Mesothelial cell of epicardium (in vitro differentiated cells): ENCODE results near the gene CACNA2D1. TPM values are rescaled to one million over a fixed set of nuclear protein-coding genes. Genes with fewer than 3 reads are reported as not detected.

Experiments
- DNase-seq, 2 experiments: peaks; one replicate each; pipeline ENCODE4 v3.0.0; 2021; ENCODE audit warnings: low spot score in 2 of 2; ENCODE audit not compliant: unreplicated experiment in 2 of 2
- H3K27ac Mint-ChIP-seq: 2 replicates; pipeline ENCODE4 v1.8.0; 2021; ENCODE audit warnings: mixed read lengths
- H3K27me3 Mint-ChIP-seq: 2 replicates; pipeline ENCODE4 v1.8.0; 2021; ENCODE audit warnings: low read depth, mixed read lengths
- H3K36me3 Mint-ChIP-seq: 2 replicates; pipeline ENCODE4 v1.8.0; 2021; ENCODE audit warnings: mixed read lengths
- H3K4me1 Mint-ChIP-seq: 2 replicates; pipeline ENCODE4 v1.8.0; 2021; ENCODE audit warnings: mixed read lengths
- H3K4me3 Mint-ChIP-seq: 2 replicates; pipeline ENCODE4 v1.8.0; 2021; ENCODE audit warnings: mild to moderate bottlenecking, moderate library complexity, mixed read lengths
- H3K9me3 Mint-ChIP-seq: 2 replicates; pipeline ENCODE4 v1.8.0; 2021; ENCODE audit warnings: mixed read lengths
- total RNA-seq: library from RNA; stranded (reverse); gene quantifications from 3 replicates; pipeline ENCODE4 v1.2.1, GENCODE V29; 2021
- TF ChIP-seq, protein P1 (sequence below): fragments of 200-600 bp; sonication (generic); IDR thresholded peaks from one replicate; pipeline ENCODE4 v1.5.0; 2021; ENCODE audit warnings: antibody characterized with exemption; ENCODE audit not compliant: unreplicated experiment

CACNA2D1 gene
- total RNA-seq, 1 donor from 2014 or later: 14.7 TPM

DNA sequence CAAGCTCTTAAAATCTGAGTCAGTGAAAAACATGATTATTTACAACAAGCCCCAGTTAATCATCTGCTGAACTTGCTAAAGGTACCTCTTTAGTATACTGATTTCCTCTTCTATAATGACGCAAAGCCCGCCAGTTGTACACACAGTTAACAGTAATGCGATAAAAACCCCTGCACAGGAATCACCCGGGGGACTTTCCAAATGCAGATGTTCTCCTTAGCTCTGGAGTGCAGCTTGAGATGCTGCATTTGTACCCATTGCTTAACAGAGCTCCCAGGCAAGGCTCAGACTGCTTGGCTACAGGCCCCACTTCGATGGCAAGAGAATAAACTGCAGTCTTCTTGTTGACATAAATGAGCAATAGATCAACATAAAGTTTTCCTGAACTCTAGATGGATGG lies 394.1 kb downstream of the CACNA2D1 start:
- H3K4me3 Mint-ChIP-seq: no peak overlapping the region
- TF ChIP-seq, protein P1, sequence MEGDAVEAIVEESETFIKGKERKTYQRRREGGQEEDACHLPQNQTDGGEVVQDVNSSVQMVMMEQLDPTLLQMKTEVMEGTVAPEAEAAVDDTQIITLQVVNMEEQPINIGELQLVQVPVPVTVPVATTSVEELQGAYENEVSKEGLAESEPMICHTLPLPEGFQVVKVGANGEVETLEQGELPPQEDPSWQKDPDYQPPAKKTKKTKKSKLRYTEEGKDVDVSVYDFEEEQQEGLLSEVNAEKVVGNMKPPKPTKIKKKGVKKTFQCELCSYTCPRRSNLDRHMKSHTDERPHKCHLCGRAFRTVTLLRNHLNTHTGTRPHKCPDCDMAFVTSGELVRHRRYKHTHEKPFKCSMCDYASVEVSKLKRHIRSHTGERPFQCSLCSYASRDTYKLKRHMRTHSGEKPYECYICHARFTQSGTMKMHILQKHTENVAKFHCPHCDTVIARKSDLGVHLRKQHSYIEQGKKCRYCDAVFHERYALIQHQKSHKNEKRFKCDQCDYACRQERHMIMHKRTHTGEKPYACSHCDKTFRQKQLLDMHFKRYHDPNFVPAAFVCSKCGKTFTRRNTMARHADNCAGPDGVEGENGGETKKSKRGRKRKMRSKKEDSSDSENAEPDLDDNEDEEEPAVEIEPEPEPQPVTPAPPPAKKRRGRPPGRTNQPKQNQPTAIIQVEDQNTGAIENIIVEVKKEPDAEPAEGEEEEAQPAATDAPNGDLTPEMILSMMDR: no peak
- peaks cover 16% of the 10 kb centered on the region for H3K4me1 Mint-ChIP-seq
- H3K27me3 Mint-ChIP-seq: no peaks in the 10 kb centered on the region
- H3K27ac Mint-ChIP-seq: no peak overlapping the region
- H3K9me3 Mint-ChIP-seq: no peaks in the 10 kb centered on the region
- no peak for DNase-seq
- H3K36me3 Mint-ChIP-seq: no peaks in the 10 kb centered on the region

DNA sequence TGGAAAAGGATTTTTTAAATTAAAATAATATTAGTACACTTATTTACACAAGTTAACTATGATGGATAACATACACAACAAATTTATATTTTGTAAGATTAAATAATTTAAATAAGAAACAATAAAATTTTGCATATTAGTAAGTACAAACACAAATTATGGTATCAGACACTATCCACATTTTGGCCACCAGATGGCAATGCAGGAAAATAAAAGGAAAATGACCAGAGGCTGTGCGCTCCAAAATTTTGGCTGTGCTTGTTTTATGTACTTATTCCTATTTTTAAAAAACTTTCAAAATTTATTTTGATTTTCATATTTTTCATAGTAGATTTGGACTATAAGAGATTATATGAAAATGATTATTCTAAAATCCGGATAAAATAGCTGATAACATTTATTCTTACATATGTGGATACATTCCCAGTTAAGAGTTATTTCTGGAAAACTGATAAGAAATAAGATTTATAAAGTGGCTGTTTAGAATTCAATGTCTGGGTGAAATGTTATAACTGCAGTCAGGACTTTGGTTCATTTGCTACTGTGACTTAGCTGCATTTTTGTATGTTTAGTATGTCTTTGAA lies 399.0 kb downstream of the CACNA2D1 start:
- peaks cover 5% of the 10 kb centered on the region for H3K4me1 Mint-ChIP-seq
- H3K4me3 Mint-ChIP-seq: no peak overlapping the region
- H3K9me3 Mint-ChIP-seq: no peaks in the 10 kb centered on the region
- H3K27me3 Mint-ChIP-seq: no peaks in the 10 kb centered on the region
- no peak overlapping the region for H3K27ac Mint-ChIP-seq
- TF ChIP-seq, protein P1: peak; percentile 90
- no peaks in the 10 kb centered on the region for H3K36me3 Mint-ChIP-seq
- DNase-seq: peak in 1 of 2 experiments; percentile 41

DNA sequence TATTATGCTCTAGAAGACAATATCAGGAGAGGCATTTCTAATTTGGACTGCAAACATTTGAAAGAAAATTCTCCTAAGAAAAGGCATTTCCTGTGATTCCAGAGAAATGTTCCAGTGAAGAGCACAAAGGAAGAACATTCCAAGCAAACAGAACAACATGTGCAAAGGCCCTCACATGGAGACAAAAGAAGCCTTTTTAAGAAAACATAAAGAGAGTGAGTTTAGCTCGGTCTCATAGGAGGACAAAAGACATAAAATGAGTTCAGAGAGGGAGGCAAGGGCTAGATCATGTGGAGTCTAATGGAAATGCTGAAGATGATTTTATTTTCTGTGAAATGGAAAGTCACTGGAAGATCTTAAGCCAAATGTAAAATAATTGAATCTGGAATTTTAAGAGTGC lies 404.0 kb downstream of the CACNA2D1 start:
- peaks cover 15% of the 10 kb centered on the region for H3K4me1 Mint-ChIP-seq
- H3K4me3 Mint-ChIP-seq: no peak overlapping the region

DNA sequence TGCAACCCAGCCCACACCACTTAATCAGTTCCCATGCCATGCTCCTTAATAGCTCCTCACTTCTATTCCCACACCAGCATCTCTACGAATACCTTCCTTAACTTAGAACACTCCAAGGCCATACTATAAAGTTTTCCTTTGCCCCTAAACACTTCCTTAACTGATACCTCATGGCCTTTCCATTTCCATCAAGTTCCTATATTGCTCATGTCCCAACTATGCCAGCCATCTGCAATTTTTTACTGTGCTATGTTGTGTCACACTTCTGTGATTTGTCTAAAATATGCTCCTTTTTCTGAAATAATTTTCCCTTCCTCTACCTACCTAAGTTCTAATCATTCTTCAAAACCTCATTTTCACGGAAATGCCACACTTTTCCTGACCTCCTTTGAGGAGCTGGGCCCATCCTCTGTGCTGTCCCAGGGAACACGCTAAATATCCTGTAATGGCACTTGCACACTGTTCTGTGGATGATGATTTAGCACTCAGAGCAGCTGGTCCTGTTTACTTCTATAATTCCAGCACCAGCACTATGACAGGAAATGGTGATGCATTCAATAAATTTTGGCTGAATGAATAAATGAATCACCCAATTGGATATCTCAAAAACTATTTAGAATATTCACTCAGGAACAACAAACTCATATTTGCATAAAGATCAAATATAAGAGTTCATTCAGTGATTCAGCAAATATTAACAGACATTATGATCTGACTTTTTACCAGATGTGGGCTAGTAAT lies 407.3 kb downstream of the CACNA2D1 start:
- Mint-ChIP-seq H3K27me3 (no peaks in the 10 kb centered on the region), H3K4me3 (no peak overlapping the region), H3K36me3 (no peaks in the 10 kb centered on the region), H3K9me3 (no peaks in the 10 kb centered on the region), H3K4me1 (peaks cover 21% of the 10 kb centered on the region), H3K27ac (no peak overlapping the region)
- TF ChIP-seq, protein P1: no peak
- no peak for DNase-seq

More for the DNA sequence above, 404.0 kb downstream of the CACNA2D1 start:
- no peak for DNase-seq
- H3K27me3 Mint-ChIP-seq: no peaks in the 10 kb centered on the region
- H3K27ac Mint-ChIP-seq: no peak overlapping the region
- TF ChIP-seq, protein P1: no peak
- H3K36me3 Mint-ChIP-seq: no peaks in the 10 kb centered on the region
- no peaks in the 10 kb centered on the region for H3K9me3 Mint-ChIP-seq

DNA sequence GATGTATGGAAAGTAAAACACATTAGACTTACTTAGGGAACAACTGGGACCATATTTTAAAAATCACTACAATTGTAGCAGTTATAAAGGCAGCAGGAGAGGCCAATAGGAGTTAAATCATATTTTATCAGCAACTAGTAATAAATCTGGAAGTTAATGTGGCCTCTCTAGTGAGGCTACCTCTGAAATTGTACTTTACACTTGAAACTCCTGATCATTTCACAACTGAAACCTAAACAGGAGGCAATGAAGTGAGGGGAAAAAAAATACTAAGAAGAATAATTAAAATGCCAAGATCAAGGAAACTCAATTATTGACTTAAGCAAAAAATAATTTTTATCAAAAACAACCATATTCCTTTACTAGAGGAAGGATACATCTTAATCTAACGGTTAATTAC lies 408.1 kb downstream of the CACNA2D1 start:
- Mint-ChIP-seq H3K36me3 (no peaks in the 10 kb centered on the region), H3K27me3 (no peaks in the 10 kb centered on the region), H3K27ac (no peak overlapping the region), H3K4me3 (no peak overlapping the region), H3K4me1 (peaks cover 21% of the 10 kb centered on the region), H3K9me3 (no peaks in the 10 kb centered on the region)
- no peak for DNase-seq
- TF ChIP-seq, protein P1: no peak
